Stimulated activated CD4-positive, alpha-beta T cell treated with anti-CD3 and anti-CD28 coated beads, Interleukin-1b, Interleukin-23, amount 100 ng/mL, for 24 hours (primary cell): ENCODE data around the gene ISM2.

Source experiments
- DNase-seq, 4 experiments: peaks; one replicate each; pipeline ENCODE4 v3.0.0-alpha.2; 2020; ENCODE audit warnings: low read depth in 4 of 4, low spot score in 1 of 4

The ISM2 gene

DNA sequence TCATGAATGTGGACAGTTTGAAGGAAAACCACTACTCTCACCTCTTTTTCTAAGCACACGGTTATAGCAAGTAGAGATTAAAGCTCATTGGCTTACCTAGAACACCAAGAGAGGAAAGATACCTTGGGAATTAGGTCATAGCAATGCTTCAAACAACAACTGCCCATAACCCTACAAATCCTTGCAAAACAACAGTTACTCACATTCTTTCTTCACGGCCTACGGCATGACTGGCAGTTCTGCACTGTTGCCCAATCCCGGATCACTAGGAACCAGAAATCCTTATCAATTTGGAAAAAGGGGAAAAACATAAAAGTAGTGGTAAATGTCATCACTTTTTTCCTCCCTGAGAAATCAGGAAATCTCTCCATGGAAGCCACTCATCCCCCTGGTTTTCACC lies 9.6 kb upstream of the ISM2 start:
- no peak for DNase-seq

DNA sequence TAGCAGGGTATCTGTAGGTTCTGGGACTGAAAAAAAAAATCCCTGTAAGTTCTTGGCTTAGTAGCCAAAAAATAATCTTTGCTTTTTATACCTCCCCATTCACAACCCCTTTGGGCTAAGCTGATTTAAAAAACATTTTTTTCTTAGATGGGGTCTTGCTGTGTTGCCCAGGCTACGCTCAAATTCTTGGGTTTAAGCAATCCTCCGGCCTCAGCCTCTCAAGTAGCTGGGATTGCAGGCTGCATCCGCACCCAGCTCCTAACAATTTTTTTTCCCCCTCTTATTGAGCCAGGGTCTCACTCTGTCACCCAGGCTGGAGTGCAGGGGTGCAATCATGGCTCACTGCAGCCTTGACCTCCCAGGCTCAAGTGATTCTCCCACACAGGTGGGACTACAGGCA lies 9.1 kb upstream of the ISM2 start:
- DNase-seq = no peak

DNA sequence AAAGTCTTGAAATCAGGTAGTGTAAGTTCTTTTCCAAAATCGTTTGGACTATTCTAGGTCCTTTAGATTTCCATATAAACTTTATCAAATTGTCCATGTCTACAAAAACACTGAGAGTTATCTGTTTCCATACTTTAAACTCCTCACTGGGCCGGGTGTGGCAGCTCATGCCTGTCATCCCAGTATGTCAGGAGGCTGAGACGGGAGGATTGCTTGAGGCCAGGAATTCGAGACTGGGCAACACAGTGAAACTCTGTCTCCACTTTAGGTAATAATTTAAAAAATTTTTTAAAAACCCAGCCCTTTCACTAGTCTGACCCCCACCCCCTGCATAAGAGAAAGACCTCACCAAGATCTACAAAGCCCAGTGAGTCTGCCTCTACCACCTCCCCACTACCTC lies 6.4 kb upstream of the ISM2 start:
- no peak for DNase-seq

DNA sequence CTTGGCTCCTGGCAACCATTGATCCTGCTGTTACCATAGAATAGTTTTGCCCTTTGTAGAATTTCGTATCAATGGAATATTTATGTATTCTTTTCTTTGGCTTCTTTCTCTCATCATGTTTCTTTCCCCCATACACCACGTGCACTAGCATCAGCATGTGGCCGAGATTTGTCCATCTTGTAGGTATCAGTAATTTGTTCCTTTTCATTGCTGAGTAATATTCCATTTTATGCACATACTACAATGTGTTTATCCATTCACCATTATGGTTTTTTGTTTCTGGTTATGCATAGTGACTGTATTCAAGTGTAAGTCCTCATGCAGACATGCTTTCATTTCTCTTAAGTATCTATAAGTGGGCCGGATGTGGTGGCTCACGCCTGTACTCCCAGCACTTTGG lies 4.5 kb upstream of the ISM2 start:
- no peak for DNase-seq

DNA sequence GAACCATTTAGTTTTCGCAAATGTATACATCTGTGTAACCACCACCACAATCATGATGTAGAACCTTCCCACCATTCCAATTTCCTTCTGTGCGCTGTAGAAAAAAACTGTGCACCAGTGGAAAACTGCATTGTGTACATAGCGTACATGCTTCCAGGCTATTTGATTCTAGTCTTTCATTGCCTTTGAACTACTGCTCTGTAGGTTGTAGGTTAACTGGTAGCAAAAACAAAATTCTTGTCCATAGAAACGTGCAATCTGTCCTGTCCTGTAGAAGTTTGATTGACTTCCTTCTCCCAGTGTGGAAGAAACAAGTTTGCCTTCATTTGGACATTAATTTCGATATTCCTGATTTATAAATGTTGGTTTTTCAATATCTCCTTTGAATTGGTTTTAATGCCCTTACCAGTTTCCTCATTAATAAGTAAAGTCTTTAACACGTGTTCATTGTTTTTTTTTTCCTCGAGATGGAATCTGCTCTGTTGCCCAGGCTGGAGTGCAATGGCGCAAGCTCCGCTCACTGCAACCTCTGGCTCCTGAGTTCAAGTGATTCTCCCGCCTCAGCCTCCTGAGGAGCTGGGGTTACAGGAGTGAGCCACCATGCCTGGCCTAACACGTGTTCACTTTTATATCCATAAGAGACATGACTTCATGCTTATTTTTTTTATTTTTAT lies 3.6 kb upstream of the ISM2 start:
- DNase-seq = no peak

DNA sequence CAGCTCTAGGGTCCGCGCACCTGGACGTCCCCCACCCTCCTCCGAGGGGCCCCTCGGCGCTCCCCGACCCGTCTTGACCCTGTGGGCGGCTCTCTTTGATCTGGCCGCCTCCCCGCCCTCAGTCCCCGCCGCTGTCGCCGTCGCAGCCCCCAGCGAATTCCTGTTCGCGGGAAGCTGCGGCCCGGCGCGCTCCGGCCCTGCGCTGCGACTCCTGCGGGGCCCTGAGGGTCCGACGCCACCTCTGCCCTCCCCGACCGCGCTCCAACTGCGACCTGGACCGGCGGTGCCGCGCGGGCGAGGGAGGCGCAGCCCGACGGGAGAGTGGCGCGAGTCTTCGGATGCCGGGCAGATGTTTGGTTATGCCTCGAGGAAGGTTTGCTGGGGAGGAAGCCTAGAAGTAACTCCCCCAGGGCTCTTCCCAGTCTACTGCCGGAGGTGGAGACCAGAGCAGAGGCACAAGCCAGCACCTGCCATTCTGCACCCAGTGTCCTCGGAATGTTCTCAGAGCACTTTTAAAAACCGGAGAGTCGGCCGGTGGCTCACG lies 440 bp upstream of the ISM2 start:
- DNase-seq = no peak

DNA sequence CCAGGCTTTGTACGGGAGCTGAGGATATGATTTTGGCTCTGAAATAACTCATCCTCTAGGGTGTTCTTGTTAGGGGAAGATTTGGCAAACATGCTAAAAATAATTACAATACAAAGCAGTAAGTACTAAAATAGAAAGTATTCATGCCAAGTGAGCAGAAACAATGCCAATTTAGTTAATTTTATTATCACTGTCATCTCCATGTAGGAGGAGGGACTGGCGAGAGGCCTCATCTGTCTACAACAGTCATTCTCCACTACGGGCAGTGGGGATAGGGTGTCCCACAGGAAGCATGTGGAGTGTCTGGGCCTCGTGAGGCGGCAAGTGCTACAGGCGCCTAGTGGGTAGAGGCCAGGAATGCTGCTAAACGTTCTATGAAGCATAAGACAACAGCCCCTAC lies 3.3 kb downstream of the ISM2 start:
- DNase-seq = no peak

DNA sequence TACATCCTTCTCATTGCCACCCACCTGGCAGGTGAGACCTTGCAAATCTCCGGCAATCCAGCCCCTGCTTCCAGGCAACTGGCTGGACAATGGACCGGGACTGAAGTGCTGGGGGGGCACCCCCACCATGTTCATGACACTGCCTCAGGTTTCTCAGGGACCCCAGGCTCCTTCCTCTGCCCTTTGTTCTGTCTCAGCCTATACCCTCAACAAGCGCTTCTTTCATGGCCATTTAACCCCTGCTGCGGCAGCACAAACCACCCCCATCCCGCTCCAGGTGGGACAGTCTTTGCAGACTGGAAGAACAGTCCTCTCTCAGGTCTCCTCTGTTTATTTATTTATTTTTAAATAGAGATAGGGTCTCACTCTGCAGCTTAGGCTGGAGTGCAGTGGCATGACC lies 7.6 kb downstream of the ISM2 start:
- DNase-seq = no peak

DNA sequence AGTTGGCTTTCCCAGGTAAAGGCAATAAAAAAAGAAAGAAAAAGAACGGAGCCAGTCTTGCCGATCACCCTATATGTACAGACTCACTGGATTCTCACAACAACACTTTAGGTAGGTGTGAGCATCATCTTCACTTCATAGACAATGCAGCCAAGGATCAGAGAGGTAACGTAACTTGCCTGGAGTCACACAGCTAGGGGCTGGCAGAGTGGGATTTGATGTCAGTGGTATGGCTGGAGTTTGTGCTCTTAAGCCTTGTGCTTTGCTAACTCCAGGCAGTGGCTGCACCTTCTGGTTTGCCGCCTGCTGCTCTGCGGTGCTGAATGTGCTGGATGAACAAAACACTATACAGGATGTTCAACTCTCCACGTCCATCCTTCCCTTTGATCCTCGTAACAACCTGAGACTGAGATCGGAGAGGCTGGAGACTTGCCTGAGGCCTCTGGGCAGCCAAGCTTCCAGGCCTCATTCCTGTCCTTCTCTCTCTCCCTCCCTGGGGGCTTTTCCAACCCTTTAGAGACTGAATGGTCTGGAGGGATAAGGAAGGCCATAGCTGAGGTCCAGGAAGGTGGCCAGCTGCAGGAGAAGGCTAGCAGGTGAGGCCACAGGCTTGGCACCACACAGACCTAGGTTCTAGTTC lies 8.1 kb downstream of the ISM2 start:
- no peak for DNase-seq

DNA sequence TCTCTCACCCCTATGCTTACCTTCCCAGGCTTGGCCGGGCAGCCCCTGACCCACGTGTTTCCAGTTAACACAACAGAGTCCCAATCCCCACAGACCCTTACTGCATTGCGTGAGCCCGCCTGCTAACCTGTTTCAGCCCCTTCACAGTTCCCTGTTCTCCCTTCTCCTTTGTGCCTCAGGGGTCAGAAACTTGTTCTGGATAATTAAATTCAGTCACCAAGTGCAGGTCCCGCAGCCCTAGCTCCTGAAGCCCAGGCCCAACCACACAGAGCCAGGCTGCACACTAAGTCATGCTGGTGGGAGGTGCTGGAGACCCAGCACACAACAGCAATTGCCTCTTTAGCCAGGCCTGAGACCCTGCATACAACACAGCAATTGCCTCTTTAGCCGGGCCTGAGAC lies 9.6 kb downstream of the ISM2 start:
- no peak for DNase-seq

DNA sequence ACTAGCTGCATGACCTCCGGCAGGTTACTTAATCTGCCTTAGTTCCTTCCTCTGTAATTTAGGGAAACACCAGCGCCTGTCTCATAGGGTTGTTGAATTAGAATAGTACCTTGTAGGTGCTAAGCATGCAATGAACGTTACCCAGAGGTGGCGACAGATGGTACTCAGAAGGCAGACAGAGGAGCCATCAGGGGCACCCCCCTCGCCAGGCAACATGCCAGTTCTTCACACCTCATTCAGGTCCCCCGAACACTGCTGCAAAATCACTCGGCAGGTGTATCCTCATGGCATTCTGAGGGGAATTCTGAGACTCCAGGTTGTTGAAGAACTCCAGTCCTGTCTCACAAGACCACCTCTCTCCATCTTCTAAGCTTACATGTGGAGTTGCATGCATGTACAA lies 10.1 kb downstream of the ISM2 start:
- DNase-seq = no peak

DNA sequence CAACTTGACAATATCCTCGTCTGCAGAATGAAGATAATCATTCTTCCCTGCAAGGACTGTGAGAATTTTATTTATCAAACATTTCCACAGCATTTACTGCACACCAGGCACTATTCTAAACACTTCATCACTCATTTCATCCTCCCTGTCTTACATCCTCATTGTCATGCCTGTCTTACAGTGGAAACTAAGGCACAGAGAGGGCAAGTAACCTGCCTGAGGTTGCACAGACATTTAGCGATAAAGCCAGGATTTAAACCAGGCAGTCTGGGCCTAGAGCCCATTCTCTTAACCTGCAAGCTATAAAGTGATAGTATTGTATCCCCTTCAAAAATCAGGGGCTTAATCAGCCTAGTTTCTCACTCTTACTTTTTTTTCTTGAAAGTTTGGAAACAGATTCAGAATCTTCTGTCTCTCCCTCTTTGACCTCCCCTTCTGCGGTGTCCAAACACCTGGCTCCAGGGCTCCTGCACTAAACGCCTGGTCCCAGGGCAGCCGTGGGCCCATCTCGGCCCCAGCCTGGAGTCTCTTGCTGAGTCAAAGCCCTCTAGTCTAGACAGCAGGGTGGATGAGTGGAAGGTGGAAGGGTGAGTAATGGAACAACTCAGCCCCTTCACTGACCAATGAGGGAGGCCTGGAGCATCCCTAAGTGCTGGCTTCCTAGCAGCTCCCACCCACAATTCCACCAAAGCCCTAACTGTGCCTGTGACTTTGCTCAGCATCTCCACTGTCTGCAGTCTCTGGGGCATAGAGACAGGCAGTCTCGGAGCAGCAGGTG lies 12.5 kb downstream of the ISM2 start:
- DNase-seq = no peak

DNA sequence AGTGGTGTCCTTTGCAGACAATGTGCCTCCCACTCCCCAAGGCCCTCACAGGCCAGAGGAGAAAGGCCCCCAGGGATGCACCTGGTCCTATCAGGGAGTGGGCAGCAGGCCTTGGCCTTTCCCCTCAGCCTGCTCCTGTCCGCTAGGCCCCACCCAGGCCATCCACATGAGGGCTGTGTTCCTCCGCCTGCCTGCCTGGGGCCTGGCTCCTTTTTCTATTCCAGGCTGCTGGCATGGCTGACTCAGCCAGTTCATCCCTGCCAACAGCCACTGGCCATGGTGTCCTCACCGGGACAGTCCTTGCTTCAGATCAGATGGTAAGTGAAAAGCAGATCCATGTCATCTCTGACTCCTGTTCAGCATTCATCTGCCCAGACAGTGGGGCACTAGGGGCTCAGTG lies 13.4 kb downstream of the ISM2 start:
- no peak for DNase-seq

DNA sequence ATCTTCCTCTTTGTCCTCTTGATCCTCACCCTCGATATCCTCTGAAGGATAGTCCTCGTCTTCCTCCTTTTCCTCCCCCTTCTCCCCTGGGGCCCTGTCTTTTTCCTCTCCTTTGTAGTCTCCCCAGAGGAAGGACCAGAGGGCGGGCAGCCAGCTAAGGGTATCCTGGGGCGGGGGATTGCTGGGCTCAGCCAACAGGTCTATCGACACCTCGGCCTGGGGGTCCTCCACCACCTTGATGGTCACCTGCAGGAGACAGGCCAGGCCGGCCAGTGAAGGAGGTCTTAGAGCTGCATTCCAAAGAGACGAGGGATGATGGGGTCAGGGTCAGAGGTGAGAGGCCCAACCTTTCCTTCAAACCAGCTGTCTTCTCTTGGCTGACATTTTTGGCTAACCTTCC lies 16.2 kb downstream of the ISM2 start:
- DNase-seq = no peak

DNA sequence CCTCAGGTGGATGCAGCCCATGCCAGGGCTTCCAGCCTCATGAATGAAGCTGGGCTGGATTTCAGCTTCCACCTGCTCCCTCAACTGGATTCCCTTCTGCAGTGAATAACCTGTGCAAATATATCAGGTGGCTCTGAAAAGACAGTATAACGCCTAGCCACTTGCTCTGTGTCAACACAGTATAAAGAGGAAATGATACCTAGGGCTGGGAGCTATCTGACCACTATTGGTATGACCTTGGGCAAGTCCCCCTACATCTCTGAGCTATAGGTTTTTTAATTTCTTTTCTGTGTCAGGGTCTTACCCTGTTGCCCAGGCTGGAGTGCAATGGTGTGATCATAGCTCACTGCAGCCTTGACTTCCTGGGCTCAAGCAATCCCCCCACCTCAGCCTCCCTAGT lies 19.8 kb downstream of the ISM2 start:
- DNase-seq = no peak

DNA sequence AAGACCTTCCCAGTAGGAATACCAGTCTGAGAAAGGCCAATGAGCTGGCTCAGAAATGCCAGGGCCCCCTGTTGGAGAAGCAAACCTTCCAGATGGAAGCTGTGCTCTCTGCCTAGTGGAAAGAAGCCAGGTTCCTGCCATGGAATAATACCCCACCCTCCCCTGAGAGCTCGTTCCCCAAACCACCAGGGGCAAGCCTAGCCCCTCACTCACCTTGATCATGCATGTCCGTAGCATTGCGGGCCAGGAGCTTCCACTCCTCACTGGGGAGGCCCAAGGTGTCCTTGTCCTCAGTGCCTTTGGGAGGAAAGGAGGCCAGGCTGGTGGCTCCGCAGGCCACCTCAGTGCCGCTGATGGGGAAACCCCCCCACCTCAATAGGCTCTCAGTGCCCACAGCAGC lies 20.6 kb downstream of the ISM2 start:
- no peak for DNase-seq

DNA sequence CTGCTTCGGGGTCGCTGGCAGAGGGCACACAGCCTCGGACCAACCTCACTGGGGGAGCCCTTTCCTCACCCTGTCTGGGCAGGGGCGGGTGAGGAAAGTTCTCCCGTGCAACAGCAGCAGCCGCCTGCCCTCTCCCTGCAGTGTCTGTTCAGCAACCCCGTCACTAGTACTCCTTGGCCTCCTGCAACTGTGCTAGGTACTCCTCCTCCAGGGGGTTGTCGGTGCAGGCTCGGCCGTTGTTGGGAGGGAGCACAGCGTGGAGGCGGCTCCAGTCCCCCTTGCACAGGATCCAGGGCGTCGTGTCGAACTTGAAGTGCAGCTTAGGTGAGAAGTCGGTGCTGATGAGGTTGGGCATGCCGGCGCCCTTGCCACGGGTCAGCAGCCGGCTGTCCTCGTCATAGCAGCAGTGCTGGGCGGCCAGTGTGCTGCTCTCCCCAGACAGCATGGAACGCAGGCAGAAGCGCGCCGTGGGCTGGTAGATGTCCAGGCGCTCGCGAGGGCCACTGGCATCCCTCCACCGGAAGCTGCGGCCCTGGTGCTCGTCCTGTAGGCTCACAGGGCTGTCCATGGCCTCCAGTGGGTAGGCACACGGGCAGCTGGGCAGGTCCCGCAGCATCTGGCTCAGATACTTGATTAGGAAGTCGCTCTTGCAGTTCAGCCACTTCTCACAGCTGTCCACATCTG lies 23.0 kb downstream of the ISM2 start:
- no peak for DNase-seq

DNA sequence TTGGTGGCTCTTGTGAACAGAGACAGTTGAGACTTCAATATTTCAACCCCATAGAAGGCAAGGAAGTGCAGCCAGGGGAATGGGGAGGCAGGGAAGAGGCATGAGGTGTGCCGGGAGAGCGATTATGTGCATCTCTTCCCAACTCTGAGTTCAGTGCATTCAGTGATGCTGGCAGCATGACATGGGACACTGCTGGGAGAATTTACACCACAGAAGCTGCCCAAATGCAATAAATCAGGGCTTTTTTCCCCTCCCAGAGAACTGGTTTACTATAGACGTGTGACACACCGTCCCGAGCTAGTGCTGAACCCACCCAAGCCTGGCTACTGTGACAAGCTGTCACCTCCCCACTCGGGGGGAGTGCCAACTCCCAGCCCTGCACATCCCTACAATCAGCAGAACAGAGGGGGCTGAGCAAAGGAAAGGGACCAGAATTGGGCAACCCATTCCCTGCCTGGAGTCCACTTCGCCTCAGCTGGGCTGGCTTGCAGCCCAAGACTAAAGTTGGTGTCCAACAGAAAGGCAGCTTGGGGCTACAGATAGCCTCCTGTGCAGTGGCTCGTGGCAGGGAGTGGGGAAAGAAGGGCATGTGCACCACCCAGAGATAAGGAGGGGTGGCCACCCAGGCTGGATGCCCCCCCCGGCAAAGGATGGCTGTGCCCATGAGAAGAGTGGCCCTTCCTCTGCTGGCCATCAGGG lies 24.0 kb downstream of the ISM2 start:
- no peak for DNase-seq

DNA sequence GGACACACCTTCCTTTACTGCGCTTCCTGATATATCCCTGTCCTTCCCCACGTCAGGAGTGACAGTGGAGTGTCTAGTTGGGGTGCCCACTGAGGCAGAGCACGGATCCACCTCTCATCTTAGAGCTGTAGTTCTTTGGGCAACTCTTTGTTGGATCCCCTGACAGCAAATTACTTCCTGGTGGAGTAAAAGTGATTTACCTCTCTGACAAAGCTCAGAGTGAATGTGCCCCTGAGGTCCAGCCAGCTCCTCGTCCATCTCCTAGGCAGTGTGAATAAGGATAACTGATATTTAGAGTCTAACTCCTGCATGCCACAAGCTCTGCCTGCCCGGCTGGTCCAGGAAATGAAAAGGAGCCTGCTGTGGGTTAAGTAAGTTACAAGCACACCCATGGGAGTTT lies 24.7 kb downstream of the ISM2 start:
- no peak for DNase-seq

DNA sequence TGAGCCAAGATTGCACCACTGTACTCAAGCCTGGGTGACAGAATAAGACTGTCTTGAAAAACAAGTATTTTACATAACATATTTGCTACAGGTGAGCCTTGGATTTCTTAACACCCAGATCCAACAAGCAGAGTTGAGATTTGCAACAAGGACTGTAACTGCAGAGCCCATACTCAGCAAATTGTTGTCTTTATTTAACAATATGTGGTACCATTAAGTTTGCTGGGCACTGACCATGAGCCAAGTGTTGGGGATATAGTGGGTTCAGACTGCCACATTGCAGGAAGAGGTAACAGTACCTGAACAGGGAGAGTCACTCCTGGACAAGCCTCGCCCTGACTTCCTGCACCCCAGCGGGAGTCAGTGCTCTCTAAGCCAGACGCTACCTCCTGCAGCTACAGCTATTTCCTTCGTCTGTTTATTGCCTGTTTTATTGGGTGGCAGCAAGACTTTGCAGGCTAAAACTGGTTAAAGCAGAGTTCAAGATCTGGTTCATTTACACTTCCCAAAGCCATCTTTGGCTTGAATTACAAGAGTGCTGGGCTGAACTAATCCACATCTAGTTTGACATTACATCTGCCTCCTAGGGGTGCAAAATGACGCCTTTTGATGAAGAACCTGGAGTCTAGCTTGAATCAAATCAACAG lies 28.3 kb downstream of the ISM2 start:
- no peak for DNase-seq

DNA sequence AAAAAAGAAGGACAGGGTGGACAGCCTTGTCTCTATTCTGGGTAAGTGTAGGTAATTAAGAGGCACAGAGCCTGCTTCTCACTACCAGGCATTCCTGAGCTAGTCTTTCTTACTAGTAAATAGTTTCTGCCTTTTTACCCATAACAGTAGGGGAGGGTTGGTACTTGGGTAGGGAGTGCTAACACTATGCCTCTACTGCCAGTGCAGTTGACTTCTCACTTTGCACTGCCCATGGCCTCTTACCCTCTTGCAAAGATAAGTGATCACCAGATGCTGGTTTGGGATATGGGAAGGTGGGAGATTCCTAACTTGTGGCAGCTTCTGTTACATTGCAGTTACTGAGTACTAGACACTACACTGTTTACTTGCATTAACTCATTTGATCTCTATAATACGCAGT lies 29.1 kb downstream of the ISM2 start:
- DNase-seq = no peak
